ENCODE results near the gene PPIG.
A peak's percentile ranks its signal among the peaks of the same experiment; 100 is the strongest.
"Not testable (repeated sequence)": the region's sequence is repeated elsewhere in the genome, so short reads cannot be mapped to it uniquely, and the experiment has no call there.

PPIG gene

GRCh38 chr2:169584005-169584877, at the start of gene PPIG:
Gene PPIG, plus strand, starts transcription at chr2:169584351. Its CDS starts 19,691 bp downstream, at chr2:169604042.
- DNase-seq (ENCODE audit: low spot score), result peak; percentile 89

DNA sequence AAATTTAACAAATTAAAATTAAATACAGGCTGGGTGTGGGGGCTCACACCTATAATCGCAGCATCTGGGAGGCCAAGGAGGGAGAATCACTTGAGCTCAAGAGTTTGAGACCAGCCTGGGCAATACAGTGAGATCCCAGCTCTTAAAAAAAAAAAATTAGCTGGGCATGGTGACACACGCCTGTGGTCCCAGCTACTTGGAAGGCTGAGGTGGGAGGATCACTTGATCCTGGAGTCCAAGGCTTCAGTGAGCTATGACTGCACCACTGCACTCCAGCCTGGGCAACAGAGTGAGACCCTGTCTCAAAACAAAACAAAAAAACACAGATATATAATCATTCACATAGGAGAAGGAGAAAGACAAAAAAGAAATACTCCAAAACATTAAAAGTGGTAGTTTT, 44.7 kb upstream of the PPIG start:
- not testable (repeated sequence) for DNase-seq (ENCODE audit: low spot score)

DNA sequence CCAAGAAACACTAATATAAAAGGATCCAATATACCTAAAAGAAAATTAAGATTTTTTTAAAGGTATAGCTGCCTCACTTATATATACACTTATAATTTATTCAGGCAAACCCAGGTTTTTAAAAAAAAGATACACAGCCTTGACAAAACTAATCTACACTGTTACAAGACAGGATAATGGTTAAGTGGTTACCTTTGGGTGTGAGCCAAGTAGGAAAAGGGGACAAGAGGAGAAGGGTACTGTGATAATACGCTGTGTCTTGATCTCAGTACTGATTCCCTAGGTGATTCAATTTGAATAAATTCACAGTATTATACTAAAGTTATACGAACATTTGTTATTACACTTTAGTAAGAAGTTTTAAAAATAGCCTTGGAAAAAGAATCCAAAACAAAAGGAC, 44.0 kb upstream of the PPIG start:
- DNase-seq (ENCODE audit: low spot score), result no peak

DNA sequence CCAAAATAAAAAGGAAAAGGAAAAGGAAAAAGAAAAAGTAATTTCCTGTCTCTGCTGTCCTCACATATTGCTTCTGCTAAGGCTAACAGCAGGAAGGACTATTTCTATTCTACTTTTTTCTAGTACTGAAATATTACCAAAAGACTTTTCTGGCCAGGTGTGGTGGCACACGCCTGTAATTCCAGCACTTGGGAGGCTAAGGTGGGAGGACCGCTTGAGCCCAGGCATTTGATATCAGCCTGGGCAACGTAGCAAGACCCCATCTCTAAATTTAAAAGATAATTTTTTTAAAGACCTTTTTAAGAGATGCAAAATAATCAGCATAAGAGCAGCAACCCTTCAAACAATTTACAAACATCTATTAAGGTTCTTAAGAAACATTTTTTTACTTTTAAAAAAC, 41.7 kb upstream of the PPIG start:
- DNase-seq (ENCODE audit: low spot score), result no peak

DNA sequence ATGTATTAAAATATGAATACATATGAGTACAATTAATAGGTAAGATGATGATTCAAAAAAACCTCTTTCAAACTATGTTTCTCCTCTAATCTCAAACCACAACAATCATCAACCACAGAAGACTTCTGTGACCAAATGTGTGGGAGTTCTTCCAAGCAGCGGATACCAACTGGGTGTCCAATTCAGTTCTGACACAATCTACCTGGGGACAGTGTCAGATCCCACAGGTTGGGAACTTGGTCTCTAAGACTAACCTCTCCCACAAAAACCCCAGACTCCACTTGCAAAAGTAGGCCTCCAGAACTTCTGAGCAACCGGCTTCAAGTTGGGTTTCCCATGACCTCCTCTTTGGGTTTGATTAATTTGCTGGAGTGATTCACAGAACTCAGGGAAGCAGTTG, 37.4 kb upstream of the PPIG start:
- no peak for DNase-seq (ENCODE audit: low spot score)

DNA sequence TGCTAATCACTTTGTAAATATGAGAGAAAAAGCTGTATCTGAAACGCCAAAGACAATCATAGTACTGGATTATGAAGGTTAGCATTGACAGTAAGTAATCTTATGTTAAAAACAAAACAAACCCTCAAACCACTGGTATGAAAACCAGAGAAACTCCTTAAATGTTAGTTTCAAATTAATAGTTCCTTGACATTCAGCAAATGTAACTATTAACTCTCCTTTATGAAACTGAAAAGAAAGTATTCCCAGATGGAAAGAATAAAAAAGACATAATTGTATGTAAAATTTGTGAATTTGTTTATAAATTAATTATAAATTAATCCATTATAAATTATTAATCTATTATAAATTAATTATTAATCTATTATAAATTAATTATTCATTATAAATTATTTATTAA, 22.8 kb upstream of the PPIG start:
- DNase-seq (ENCODE audit: low spot score), result no peak

- DNase-seq (ENCODE audit: low spot score), result not testable (repeated sequence)
These were observed 22.1 kb upstream of the PPIG start for GRCh38 chr2:169562084-169562483.

- no peak for DNase-seq (ENCODE audit: low spot score)
These were observed 21.6 kb upstream of the PPIG start for GRCh38 chr2:169562519-169562918.

DNA sequence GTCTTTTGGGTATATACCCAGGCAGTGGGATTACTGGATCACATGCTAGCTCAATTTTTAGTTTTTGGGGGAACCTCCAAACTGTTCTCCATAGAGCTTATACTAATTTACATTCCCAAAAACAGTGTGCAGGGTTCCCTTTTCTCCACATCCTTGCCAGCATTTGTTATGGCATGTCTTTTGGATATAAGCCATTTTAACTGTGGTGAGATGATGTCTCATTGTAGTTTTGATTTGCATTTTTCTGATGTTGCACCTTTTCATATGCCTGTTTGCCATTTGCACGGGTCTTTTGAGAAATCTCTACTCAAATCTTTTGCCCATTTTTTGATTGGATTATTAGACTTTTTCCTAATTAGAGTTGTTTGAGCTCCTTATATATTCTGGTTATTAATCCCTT, 18.5 kb upstream of the PPIG start:
- no peak for DNase-seq (ENCODE audit: low spot score)

GRCh38 chr2:169569948-169570347, 14.2 kb upstream of the PPIG start:
- DNase-seq (ENCODE audit: low spot score), result no peak

GRCh38 chr2:169570752-169571151, 13.4 kb upstream of the PPIG start:
- not testable (repeated sequence) for DNase-seq (ENCODE audit: low spot score)

GRCh38 chr2:169571571-169571970, 12.6 kb upstream of the PPIG start:
- DNase-seq (ENCODE audit: low spot score), result no peak

DNA sequence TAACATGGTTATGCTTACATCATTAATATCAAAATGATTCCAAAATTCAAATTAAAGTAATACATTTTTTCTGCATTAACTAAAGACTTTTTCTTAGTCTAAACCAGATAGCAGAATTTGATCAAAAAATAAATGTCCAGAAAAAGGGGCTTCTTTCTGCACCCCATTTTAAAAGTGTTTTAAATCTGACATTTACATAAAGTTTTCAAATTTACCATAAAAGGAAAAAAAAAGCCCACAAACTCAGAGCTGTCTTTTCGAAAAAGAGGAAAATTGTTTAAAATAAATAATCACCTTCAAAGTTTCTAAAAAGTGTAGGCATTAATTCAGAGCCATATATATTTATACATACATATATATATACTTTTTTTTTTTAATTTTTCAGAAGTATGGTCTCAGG, 12.0 kb upstream of the PPIG start:
- DNase-seq (ENCODE audit: low spot score), result no peak

- DNase-seq (ENCODE audit: low spot score), result no peak
These were observed 11.4 kb upstream of the PPIG start for GRCh38 chr2:169572821-169573159.

DNA sequence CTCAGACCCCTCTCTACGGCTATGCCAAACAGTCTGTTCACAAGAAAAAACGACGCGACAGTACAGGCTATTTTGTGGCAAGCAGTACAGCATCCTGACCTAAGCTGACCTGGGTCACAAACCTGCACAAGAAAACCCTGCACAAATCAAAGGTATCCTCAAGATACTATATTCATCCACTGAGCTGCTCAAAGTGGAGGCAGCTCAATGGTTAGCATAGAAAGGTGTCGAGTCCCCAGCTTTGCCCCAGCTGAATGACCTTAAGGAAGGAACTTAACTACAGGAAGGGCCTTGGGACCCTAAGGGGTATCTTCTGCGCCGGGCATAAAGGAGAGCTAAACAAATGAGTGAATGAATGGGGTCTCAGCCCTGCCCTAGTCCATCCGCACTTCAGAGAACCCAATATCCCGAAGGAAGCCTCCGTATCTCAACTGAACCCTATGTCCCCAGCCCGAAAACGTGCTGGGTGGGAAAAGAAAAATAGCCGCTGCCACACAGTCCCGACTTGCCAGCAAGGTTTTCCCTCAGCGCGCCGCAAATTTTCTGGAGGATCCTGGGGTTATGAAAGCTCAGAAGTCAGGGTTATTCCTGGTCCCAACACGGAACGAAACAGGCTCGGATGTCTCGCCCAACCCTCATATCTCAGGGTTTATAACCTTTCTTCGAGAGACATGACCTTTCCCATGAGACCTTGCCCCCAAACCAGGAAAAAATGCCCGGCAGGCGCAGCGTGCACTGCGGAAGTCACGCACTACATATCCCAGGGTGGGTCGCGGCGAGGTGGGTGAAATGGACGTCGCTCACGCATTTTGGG, 10.8 kb upstream of the PPIG start, which contains the start of gene FASTKD1:
FASTKD1 (minus strand) TSS at position 706 of the 814 bp plus-strand sequence. CDS start 1,836 bp downstream, outside the sequence.
- peak; percentile 93 for DNase-seq (ENCODE audit: low spot score)

DNA sequence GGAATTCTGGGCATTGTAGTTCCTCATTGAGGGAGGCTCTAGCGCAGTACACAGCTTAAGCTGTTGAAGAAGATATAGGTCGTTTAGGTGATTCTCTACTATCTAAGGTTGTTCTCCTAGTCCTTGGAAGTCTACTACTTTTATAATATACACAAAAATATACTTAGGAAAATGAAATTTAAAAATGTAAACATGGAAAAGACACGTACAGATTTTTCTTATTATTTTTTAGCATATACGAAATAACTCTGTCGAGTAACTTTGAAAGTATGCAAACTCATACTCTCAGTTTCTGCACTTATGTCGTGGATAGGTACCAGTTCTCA, 10.2 kb upstream of the PPIG start:
- DNase-seq (ENCODE audit: low spot score), result no peak

GRCh38 chr2:169574539-169574938, 9.6 kb upstream of the PPIG start:
- not testable (repeated sequence) for DNase-seq (ENCODE audit: low spot score)

DNA sequence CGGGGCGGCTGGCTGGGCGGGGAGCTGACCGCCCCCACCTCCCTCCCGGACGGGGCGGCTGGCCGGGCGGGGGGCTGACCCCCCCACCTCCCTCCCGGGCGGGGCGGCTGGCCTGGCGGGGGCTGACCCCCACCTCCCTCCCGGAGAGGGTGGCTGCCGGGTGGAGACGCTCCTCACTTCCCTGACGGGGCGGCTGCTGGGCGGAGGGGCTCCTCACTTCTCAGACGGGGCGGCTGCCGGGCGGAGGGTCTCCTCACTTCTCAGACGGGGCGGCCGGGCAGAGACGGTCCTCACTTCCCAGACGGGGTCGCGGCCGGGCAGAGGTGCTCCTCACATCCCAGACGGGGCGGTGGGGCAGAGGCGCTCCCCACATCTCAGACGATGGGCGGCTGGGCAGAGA, 8.9 kb upstream of the PPIG start:
- DNase-seq (ENCODE audit: low spot score), result not testable (repeated sequence)

GRCh38 chr2:169579044-169579443, 5.1 kb upstream of the PPIG start:
- DNase-seq (ENCODE audit: low spot score), result no peak

- not testable (repeated sequence) for DNase-seq (ENCODE audit: low spot score)
These were observed 1.4 kb upstream of the PPIG start for GRCh38 chr2:169582552-169583266.

DNA sequence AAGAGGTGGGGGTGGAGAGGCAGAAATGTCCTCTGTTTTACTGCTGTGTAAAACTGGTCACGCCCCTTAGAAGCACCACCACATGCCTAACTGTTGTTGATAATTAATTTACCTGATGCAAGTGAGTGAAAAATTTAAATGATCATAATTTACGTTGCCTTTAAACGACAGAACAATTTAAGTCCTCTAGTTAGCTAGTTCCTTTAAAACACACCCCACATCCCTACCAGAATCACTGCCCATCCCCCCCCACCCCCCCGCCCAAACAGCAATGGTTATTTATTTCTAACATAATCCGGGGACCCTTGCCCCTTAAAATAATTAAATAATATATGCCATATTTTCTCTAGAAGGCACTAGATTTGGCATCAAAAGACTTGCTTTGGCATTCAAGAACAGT, 633 bp upstream of the PPIG start:
- no peak for DNase-seq (ENCODE audit: low spot score)

DNA sequence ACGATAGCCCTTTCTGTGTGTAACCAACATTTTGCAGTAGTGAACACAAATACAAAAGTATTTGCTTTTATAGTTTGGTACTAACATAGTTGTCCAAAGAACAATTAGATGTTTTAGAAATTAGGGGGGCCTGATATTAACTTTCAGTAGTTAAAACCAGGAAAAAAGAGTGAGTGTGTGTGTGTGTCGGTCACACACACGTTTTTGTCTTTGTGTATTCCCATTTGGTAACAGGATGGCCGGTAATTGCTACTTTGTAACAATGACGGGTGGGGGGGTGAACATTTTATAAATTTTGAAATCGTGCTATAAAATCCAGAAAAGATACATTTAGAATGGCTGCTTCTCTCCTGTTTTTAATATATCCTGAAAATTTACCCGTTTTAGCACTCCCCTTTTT, 1.5 kb downstream of the PPIG start:
- no peak for DNase-seq (ENCODE audit: low spot score)

- DNase-seq (ENCODE audit: low spot score), result no peak
These were observed 6.7 kb downstream of the PPIG start for GRCh38 chr2:169590804-169591203.

All from ecto neural progenitor cell (in vitro differentiated cells).